Activated effector memory CD4-positive, alpha-beta T cell treated with Interleukin-2 at 50 U/mL for 16 hours (primary cell): ENCODE measurements around the gene ZGPAT.
"Not testable (repeated sequence)": the region's sequence is repeated elsewhere in the genome, so short reads cannot be mapped to it uniquely, and the experiment has no call there.

Source experiments
- DNase-seq: peaks from one replicate; pipeline ENCODE4 v3.0.0-alpha.2; 2020

Gene ZGPAT

DNA sequence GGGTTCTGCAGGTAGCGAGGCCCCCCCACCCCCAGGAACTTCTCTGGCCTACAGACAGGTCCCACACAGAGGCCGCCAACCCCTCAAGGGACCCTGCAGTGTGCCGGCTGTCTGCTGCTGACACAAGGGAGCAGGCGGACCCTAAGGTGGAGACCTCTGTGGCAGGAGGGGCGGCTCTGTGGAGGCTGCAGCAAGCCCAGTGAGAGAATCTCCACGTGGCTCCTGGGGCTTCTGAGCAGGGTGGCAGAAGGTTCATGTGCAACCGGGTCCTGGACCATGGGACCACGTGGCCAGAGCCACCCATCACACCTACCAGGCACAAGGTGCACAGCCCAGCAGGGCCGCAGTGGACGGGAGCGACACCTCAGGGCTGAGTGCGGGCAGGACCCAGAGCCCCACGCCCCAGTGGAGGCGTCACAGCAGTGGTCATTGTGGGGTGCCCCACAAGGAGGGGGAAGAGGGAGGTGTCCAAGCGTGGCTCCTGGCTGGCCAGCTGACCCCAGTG lies 4.3 kb upstream of the ZGPAT start:
- DNase-seq: no peak

DNA sequence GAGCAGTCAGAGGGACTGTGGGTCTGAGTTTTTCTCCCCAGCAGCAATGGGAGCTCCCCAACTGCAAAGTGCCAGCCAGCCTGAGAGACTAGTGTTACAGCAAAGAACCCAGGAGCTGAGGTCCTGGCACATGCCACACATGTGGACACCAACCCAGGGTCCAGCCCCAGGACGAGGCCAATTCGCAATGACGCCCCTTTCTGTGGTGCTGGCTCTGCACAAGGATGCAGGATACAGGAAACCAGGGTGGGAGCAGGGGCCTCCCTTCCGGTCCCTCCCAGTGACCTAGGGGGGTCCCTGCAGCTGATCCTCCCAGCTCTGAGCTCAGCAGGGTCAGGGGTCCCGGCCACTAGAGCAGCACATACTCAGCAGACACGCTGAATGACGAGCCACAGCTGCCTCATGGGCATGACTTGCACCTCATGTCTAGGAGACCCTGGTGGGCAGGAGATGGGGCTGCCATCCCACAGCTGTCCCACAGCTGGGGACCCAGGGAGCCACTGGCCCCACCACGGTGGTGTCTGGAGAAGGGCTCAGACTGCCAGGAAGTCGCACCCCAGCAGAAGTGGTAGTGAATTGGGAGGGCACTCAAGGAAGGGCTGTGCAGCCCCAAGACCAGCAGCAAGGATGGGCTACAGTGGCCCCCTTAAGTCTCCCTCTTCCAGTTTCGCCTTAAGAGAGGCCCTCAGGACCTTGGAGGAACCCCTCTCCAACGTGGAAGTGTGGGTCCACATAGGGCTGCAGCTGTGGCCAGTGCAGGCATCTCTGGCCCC lies 3.7 kb upstream of the ZGPAT start:
- DNase-seq: no peak

DNA sequence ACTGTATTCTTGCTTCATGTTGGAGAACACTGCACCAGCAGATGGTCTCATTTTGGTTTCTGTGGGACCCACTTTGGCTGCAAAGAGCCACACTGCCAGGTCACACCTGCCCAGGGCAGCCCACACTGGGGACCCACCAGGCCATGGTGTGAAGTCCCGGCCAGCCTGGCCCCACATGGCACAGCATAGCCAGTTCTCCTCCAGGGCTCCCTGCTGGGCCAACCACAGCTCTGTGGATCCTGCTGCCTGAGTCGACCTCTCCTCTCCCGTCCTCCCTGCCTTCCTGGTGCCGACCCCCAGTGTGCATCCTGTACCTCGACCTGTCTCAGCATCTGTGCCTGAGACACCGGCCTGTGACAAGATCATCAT lies 3.1 kb upstream of the ZGPAT start:
- DNase-seq: no peak

DNA sequence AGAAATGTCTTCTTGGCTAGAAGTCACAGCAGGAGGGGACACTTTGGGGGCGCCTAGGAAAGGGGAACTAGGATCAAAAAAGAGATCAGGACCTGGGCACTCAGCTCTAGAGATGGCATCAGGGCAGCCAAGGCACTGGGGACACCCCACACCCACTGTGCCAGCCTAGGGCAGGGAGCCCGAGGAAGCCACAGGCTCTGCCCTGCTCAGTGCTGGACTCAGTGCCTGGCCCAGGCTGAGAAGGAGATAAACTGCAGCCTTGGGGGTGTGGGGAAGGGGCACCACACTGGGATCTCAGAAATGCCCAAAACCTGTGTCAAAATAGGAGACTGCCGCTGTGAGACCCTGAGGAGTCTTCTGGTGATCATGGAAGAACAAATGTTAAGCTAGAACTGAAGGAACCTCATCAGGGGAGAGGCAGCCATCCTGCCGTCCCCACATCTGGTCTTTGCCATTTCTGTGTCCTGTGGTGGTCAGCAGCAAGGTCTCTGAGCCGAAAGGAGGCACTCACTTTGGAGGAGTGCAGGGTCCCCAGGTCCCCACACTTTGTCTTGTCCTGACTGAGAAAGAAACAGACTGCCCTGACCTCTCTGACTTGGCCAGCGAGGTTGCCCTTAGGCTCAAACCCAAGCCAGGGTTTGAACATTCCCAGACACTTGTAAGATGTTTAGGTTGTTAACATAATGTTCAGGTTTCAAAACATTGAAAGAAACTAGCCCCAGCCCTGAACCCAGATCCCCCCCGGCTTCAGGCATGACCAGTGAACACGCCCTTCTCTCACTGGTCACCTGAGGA lies 2.4 kb upstream of the ZGPAT start:
- no peak for DNase-seq

DNA sequence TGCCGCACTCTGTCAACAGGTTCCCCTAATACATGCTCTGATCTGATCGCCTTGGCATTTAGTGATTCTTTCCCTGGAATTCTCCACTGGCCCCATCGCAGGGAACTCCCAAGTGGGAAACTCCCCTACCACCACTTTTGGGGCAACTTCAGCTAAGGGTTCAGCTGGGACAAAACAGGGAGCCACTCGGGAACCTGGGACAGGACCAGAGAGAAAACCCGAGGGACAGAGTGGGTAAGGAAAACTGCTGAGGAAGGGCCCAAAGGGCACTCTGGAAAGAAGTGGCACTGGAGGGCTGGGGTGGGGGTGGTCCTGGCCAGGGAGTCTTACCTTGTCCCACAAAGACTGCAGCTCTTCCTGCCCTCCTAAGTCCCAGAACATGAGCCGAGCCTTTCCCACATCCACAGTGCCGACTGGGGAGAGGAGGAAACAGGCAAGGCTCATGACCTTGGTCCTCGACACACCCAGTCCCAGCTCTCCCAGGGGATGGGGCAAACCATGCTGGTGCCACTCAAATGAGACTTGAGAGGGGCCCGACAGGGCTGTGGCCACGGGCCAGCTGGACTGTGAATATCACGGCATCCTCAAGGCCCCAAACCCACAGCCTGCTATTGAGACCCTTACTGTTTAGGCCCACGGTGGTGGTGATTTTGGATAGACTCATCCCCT lies 1.7 kb upstream of the ZGPAT start:
- no peak for DNase-seq

DNA sequence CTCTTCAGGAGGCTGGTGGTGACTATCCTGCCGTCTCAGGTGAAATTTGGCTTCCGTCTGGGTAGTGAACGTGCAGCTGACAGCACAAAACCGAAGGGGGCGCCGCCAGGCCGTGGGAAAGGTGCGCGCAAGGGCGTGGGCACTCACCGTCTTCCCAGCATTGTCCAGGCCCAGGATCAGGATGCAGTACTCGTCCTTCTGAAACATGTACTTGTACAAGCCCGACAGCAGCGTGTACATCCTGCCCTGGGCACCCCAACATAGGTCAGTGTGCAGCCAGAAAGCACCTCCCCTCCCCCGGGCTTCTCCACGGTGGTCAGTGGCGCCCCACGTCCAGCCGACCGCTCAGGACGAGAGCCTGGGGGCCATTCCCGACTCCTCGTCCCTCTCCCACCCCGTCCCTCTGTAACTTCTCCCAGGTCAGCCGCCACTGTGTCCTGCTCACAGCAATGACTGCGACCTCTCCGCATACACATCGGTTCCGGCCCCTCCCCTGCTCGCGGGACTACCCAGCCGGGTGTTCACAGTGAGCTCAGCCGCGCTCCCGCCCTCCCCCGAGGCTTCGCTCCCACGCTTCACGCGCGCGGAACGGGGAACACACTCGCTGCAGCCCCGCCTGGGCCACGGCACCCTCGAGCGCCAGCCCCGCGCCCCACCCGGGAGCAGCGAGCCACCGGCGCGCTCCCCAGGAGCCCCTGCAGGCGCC lies 834 bp upstream of the ZGPAT start:
- DNase-seq: peak; percentile 39

DNA sequence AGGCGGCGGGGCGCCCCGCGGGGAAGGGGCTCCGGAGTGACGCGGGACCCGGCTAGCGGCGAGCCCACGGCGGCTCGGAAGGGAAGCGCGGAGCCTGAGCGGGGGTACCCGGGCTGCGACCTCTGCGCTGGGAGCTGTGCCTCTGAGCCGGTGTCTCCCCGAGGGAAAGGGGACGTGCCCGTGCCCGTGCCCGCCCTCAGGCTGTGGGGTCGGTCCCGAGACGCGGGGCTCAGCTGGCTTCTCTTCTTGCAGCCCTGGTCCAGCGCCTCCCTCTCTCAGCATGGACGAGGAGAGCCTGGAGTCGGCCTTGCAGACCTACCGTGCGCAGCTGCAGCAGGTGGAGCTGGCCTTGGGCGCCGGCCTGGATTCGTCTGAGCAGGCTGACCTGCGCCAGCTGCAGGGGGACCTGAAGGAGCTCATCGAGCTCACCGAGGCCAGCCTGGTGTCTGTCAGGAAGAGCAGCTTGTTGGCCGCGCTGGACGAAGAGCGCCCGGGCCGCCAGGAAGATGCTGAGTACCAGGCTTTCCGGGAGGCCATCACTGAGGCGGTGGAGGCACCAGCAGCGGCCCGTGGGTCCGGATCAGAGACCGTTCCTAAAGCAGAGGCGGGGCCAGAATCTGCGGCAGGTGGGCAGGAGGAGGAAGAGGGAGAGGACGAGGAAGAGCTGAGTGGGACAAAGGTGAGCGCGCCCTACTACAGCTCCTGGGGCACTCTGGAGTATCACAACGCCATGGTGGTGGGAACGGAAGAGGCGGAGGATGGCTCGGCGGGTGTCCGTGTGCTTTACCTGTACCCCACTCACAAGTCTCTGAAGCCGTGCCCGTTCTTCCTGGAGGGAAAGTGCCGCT lies 686 bp downstream of the ZGPAT start:
- no peak for DNase-seq

DNA sequence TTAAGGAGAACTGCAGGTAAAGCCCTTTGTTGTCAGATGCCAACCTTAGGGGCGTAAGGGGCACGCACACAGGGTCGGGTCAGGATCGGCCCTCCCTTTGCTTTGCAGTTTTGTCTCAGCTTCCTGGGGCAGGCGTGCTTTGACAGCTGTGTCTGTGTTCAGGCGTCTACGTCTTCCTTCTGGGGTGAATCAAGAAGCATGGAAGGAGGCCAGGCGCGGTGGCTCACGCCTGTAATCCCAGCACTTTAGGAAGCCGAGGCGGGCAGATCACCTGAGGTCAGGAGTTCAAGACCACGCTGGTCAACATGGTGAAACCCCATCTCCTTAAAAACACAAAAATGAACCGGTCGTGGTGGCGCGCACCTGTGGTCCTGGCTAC lies 1.3 kb downstream of the ZGPAT start:
- no peak for DNase-seq

DNA sequence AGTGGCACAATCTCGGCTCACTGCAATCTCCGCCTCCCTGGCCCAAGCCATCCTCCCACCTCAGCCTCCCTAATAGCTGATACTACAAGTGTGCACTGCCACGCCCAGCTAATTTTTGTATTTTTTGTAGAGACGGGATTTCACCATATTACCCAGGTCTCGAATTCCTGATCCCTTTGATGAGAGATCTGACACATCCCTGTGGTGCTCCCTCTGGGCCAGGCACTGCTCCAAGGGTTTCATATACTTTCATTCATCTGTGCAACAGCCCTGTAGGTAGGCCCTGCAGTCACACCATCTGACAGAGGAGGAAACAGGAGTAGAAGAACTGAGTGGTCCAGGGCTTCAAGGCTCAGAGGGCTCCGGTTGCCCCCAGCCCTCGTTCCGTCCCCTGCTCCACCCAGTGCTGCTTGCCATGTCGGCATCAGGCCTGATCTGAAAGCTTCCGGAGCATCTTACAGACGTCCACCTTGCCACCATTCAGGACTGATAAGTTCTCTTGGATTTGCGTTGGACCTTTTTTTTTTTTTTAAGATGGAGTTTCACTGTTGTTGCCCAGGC lies 3.3 kb downstream of the ZGPAT start:
- no peak for DNase-seq

DNA sequence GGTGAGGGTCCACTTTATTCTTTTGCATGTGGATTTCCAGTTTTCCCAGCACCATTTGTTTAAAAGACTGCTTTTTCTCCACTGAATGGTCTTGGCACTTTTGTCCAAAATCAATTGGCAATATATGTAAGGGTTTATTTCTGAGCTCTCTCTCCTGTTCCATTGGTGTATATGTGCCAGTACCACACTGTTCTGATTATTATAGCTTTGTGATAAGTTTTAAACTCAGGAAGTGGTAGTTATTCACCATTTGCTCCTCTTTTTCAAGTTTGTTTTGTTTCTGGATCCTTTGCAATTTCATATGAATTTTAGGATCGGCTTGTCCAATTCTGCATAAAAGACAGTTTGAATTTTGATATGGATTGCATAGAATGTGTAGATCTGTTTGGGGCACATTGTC lies 4.4 kb downstream of the ZGPAT start:
- DNase-seq: no peak

DNA sequence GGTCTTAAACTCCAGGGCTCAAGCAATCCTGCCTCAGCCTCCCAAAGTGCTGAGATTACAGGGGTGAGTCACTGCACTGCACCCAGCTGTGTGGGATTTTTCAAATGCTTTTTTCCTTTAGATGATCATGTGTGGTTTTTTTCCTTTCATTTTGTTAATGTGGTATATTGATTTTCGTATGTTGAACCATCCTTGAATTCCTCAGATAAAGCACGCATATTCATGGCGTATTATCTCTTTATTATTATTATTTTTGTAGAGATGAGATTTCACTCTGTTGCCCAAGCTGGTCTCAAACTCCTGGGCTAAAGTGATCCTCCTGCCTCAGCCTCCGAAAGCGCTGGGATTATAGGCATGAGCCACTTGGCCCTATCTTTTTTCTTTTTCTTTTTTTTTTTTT lies 7.0 kb downstream of the ZGPAT start:
- DNase-seq: no peak

DNA sequence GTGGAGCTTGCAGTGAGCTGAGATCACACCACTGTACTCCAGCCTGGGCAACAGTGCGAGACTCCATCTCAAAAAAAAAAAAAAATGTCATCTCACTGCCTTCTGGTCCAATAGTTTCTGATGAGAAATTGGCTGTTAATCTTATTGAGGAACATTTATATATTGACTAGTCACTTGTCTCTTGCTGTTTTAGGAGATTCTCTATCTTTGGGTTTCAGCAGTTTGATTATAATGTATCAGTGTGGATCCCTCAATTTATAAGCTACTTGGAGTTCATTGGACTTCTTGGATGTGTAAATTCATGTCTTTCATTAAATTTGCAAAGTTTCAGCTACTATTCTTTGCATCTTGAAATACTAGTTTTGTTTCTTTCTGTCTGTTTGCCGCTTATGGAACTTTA lies 11.2 kb downstream of the ZGPAT start:
- no peak for DNase-seq

DNA sequence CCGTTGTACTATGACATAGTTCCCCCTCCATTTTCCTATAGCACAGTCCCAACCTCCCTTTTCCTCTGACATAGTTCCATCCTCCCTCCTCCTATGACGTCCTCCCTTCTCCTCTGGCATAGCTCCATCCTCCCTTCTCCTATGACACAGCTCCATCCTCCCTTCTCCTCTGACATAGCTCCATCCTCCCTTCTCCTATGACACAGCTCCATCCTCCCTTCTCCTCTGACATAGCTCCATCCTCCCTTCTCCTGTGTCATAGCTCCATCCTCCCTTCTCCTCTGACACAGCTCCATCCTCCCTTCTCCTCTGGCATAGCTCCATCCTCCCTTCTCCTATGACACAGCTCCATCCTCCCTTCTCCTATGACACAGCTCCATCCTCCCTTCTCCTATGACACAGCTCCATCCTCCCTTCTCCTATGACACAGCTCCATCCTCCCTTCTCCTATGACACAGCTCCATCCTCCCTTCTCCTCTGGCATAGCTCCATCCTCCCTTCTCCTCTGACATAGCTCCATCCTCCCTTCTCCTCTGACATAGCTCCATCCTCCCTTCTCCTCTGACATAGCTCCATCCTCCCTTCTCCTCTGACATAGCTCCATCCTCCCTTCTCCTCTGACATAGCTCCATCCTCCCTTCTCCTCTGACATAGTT lies 15.3 kb downstream of the ZGPAT start:
- not testable (repeated sequence) for DNase-seq

DNA sequence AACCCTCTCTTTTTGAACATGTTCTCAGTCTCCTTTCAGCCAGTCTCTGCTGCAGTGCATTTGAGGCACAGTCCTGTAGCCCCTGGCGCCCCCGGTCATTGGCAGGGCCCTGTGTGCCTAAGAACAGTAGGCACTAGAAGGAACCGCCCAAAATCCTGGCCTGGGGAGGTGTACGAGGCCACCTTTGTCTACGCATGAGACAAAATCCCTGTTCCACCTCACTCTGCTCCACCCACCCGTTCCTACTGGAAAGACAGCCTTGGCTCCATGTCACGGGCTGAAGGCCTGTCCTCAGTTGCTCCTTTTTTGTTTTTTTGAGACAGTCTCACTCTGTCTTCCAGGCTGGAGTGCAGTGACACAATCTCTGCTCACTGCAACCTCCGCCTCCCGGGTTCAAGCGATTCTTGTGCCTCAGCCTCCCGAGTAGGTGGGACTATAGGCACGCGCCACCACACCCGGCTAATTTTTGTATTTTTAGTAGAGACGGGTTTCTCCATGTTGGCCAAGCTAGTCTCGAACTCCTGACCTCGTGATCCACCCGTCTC lies 22.4 kb downstream of the ZGPAT start:
- not testable (repeated sequence) for DNase-seq

DNA sequence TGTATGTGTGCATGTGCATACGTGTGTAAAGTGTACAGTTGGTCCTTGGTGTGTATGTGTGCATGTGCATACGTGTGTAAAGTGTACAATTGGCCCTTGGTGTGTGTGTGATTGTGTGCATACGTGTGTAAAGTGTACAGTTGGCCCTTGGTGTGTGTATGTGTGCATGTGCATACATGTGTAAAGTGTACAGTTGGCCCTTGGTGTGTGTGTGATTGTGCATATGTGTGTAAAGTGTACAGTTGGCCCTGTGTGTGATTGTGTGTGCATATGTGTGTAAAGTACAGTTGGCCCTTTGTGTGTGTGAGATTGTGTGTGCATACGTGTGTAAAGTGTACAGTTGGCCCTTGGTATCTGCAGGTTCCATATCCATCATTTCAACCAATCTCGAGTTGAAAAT lies 23.6 kb downstream of the ZGPAT start:
- DNase-seq: no peak

DNA sequence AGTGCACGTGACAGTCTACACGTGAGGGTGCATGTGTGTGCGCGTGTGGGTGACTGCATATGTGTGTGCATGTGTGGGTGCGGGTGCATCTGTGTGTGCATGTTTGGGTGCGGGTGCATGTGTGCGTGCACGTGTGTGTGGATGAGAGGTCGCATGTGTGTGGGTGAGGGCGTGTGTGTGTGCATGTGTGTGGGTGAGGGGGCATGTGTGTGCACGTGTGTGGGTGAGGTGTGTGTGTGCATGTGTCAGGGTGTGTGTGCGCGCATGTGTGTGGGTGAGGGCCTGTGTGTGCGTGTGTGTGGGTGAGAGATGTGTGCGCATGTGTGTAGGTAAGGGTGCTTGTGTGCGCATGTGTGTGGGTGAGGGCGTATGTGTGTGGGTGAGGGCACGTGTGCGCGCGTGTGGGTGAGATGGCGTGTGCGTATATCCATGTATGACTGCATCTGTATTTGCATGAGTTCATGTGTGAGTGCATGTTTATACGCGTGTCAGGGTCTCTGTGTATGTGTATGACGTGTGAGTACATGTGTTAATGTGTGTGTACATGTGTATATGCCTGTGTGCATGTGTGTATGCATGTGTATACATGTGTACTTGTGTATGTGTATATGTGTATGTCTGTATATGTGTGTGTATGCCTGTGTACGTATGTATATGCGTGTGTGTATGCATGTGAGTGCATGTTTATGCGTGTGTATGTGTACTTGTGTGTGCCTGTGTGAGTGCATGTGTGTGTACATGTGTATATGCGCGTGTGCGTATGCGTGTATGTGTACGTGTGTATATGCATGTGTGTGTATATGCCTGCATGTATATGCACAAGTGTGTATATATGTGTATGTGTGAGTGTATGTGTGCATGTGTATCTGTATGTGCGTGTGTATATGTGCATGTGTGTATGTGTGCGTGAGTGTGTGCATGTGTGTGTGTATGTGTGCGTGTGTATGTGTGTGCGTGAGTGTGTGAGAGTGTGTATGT lies 24.6 kb downstream of the ZGPAT start:
- DNase-seq: no peak

DNA sequence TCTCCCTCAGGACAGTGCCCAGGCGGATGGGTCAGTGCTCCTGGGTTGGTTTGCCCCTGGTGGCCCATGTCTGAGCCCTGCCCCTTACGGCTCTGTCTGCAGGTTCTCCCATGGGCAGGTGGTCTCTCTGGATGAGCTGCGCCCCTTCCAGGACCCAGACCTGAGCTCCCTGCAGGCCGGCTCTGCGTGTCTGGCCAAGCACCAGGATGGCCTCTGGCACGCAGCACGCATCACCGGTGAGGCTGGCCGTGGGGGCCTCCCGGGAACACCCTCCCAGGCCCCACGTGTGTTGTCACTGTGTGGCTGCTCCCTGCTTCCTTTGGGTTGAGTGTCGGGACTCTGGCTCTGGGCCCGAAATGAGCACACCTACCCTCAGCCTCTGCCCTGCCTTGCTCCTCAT lies 25.3 kb downstream of the ZGPAT start:
- no peak for DNase-seq

DNA sequence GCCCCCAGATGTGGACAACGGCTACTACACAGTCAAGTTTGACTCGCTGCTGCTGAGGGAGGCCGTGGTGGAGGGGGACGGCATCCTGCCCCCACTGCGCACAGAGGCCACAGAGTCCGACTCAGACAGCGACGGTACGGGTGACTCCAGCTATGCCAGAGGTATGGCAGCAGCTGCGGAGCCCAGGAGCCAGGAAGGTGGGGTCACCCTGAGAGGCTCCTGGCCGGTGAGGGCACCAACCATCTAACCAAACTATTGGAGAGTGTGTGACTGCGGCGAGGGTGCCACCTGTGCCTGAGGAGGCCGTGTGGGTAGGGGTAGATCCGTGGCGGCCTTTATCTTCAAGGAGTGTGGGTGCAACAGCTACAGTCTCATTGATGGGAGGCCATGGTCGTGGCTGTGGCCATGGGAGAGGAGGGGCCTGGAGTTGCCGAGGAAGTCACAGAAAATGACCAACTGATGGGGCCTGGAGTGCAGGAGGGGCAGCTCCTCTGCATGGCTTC lies 25.8 kb downstream of the ZGPAT start:
- DNase-seq: no peak

DNA sequence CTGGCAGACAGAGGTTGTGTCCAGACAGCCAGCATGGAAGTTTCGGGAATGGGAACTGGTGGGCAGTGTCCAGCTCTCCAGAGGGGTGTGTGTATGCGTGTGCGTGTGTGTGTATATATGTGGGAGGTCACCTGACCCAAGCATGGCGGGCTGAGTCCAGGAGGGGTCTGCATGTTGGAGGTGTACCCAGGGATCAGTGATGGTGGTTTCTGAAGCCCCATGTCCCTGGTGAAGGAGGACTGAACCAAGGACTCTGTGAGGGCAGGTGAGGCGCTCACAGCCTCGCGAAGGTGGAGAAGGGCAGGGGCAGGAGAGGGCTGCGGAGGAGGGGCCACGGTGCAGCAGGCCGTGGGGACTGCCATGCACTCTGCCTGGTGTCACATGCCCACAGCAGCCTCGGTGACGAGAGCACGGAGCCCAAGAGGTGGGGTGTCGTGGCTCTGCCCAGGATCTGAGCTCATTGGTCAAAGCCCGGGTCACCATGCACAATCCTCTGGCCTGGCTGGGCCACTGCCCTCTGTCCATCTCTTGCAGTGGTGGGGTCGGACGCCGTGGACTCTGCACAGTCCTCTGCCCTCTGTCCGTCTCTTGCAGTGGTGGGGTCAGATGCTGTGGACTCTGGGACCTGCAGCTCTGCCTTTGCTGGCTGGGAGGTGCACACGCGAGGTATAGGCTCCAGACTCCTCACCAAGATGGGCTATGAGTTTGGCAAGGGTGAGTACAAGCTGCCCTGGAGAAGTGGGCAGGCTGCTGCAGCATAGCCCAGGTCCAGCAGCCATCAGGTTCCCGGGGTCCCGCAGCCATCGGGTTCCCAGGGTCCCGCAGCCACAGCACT lies 26.5 kb downstream of the ZGPAT start:
- no peak for DNase-seq
